NOMO-1 treated with dmso at 0.1 percent for 144 hours (cell line): ENCODE data around the gene OCIAD2.
A peak's percentile ranks its signal among the peaks of the same experiment; 100 is the strongest.
"Not testable (repeated sequence)": the region's sequence is repeated elsewhere in the genome, so short reads cannot be mapped to it uniquely, and the experiment has no call there.

Experiments used
- DNase-seq: peaks from one replicate; lab custom pipeline; 2025; ENCODE audit not compliant: unreplicated experiment; lab: John Stamatoyannopoulos, UW

Gene OCIAD2

GRCh38 chr4:48907706-48908477, 1.3 kb upstream of the OCIAD2 start:
- no peak for DNase-seq

DNA sequence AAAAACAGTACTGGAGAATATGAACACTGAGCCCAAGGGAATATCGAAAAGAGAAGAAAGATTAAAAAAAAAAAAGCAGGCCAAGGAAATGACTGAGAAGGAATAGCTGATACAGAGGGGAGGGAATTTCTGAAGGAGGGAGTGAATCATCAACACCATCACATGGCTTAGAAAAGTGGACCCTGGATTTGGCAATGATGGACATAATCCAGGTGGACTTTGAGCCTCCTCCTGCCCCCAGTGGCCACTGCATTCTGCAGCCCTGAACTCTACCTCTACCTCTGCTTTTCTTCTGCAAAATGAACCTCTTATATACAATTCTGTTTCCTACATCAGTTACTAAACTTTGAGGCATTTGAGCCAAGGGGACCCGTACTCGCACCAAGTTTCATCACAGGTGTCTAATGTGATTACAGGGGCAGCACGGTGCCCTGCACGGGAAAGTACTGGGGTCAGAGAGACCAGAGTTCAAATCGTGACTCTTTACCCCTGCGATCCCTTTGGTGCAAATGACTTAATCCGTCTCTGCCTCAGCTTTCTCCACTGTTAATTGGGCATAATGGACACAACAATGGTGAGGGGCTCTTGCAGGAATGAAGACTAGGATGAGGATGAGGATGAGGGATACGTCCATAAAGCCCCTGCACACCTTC, 1.1 kb downstream of the OCIAD2 start:
- DNase-seq = no peak

DNA sequence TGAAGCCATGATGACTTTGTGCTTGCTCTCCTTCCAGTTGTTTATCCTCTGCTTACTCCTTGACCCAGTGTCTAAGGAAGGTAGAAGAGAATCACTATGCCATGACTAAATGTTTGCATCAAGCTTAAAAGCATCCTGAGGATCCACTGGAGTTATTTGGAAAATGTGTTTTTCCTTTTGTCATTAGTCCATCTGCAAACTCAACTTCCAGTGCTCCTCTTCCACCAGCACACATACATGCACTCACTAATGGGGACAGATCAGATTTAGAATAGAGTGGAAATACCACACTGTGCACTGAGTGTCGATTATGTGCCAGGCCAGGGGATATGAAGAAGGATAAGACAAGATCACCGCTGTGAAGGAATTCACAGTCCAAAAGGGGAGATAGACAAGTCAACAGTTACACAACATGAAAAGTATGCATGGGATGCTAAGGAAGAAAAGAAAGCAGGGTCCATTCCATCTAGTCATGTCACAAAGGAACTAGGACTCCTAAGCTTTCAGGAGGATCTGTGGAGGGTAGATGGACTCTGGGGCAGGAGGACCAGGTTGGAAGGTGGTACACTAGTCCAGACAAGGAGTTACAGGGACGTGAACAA, 1.9 kb downstream of the OCIAD2 start:
- DNase-seq = no peak

- no peak for DNase-seq
These were observed 2.5 kb downstream of the OCIAD2 start for GRCh38 chr4:48904101-48904500.

- DNase-seq = no peak
These were observed 4.3 kb downstream of the OCIAD2 start for GRCh38 chr4:48902266-48902665.

DNA sequence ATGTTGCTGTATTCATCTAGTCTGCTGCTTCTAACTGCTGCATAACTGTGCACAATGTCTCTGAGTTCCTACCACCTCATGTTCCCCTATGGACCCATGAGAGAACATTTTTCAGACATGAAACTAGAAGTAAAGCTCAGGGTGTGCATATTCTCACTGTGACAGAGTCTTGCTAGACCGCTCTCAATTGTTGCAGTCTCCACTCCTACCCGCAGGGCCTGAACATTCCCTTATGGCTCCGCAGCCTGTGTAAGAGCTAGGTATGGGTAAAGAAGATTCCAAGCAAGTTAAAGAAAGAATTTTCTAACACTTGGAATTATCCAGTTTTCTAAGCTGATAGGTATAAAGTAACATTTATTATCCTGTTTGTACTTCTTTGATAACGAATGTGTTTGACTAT, 5.4 kb downstream of the OCIAD2 start:
- no peak for DNase-seq

GRCh38 chr4:48899950-48900349, 6.6 kb downstream of the OCIAD2 start:
- DNase-seq = no peak

DNA sequence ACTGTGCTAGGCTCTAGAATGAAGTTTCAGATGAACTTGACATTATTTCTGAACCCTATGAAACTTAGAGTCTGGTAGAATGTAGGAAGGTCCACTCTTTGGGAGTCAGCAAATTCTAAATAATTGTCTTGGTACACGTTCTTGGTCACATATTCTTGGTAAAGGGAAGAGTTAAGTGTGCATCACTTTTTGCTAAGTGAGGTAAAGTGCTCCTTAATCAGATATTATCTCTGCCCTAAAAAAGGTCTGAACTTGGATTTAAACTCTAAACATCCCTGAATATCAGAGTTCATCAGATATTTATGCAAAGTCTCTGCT, 7.2 kb downstream of the OCIAD2 start:
- DNase-seq = no peak

DNA sequence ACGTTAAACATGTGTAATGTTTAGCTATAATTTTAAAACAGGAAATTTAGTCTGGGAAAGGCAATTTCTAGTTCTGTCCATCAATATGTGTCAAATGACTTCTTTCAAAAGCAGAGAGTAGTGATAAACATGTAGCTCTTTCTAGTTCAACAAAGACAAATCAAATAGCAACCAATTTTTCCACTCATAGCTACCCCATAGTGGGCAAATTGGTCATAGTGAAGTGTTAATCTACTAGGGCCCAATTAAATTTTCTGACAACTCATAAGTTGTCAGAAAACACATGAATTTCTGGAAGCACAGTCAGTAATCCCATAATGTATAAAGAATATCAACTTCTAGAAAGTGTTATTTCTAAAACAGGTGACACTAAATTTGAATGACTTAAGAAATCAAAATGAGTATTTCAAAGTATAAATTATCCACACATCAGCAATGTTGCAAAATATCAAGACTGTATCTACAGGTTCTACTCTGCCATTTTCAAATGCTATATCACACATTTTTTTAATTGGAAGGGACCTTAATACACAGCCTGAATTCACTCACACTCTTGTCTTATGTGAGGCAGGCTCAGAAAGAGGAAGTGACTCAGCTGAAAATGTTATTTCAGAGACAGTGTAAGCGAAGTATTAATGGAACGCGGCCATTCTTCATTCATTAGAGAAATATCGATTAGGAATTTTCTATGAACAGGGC, 7.7 kb downstream of the OCIAD2 start:
- DNase-seq = peak; percentile 37

DNA sequence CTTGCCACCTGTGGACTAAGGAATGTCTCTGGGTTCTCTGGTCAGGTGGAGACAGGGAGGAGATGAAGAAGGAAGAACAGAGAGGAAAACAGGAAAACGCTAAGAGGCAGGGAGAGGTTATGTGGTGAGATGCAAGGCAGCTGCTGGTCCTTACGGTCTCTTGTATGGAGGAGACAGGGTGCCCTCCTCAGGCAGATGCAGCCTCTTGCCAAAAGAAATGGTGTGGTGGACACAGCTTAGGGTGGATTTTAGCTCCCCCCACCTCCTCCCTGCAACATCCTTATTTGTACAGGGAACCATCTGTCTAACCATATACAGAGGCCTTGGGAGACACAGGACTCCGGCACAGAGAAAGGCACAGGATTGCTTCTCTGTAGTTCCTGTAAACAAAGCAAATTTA, 9.7 kb downstream of the OCIAD2 start:
- DNase-seq = no peak

DNA sequence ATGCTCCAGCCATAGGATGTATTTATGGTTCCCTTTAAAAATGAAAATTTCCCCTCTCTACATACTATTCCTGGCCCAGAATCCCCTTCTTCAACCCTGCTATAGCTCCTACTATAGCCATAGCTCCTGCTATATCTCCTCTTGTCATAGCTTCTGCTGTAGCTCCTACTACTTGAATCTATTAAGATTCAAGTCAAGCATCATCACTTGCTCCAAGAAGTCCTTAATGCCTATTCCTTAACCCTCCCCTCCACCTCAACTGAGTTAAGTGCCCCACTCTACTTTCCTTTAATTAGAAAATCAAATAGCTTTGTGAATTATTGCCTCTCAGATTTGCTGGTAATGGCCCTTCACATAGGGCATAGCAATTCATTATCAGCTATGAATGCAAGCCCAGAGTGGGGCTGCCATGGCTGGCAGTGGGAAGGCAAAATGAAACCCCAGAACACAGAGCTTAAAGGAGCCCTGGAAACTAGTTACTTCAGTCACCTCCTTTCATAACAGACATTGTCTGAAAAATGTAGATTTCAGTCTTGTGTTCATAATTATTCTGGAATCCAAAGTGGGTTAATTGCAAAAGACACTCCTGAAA, 15.4 kb downstream of the OCIAD2 start:
- DNase-seq = no peak

- DNase-seq = not testable (repeated sequence)
These were observed 16.8 kb downstream of the OCIAD2 start for GRCh38 chr4:48889750-48890149.

DNA sequence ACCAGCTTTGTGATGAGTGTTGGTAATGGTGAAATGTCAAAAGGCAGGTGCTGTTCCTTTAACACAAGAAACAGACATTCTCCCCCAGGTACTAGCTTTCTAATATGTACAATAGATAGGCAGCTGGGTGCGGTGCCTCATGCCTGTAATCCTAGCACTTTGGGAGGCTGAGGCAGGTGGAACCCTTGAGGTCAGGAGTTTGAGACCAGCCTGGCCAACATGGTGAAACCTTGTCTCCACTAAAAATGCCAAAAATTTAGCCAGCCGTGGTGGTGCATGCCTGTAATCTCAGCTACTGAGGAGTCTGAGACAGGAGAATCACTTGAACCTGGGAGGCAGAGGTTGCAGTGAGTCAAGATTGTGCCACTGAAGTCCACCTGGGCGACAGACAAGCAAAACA, 24.9 kb downstream of the OCIAD2 start:
- not testable (repeated sequence) for DNase-seq

DNA sequence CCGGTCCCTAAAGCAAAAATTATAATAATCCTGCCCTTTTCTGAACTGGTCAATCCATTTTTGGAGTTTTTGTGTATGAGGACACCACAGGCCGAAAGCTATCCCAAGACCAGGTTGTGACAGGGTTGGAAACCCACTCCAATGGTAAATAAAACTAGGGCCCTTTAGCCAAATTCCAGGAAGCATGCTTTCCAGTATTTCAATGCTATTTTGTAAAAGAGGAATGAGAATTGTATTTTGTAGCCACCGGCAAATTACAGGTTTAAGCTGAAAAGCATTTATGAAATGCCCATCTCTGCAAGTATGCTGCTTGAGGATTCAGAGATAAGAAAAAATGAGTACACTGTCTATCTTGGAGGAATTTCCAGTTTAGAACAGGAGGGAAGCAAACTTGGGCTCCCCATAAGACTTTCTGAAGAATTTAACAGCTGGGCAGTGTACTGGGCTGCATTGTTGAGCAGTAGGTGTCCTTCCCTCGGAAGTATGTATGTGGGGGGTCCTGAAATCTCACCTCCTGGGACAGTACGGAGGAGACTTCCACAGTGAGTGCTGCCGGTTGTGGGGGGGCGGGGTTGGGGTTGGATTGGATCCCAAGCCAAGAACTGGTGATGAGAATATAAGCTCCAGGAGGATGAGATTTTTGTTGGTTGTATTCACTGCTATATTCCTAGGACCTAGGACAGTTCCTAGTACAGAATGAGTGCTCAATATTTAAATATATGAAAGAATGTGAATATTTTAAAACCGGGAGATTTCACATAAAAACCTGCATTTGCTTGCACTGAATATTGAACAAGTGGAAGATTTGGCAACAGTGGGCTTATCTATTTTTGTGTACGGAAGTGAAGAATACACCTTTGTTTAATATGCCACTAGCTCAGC, 26.8 kb downstream of the OCIAD2 start:
- no peak for DNase-seq

DNA sequence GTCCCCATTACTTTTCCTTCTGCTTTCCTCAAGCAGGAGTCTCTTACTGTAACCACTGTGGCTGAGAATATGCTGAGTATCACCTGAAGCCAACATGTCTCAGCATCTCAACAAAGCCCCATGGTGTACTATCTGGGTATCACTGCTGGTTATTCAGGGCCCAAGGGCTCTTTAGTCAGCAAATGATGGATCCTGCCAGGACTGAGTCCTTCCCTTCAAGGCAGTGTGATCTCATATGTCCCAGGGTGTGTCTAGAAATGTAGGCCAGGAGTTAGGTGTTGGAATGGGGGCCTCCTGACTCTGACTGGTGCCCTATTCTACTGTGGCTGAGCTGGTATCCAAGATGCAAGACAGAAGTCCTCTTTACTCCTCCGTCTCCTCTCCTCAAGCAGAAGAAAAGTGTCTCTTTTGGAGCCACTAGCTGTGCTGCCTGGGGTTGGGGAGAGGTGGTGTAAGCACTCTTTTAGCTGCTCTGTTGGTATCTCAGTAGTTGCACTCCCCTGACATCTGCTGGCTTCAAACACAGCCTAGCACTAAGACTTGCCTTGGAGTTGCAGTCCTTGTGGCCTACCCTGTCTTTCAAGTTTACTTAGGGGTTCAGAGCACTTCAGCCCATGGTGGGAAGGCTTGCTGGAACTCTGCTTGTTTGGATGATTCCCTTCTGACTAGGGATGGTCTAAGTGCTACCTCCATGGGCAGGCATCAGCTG, 28.6 kb downstream of the OCIAD2 start:
- no peak for DNase-seq

DNA sequence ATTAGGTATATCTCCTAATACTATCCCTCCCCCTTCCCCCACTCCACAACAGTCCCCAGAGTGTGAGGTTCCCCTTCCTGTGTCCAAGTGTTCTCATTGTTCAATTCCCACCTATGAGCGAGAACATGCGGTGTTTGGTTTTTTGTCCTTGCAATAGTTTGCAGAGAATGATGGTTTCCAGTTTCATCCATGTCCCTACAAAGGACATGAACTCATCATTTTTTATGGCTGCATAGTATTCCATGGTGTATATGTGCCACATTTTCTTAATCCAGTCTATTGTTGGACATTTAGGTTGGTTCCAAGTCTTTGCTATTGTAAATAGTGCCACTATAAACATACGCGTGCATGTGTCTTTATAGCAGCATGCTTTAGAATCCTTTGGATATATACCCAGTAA, 41.9 kb downstream of the OCIAD2 start:
- DNase-seq = not testable (repeated sequence)

DNA sequence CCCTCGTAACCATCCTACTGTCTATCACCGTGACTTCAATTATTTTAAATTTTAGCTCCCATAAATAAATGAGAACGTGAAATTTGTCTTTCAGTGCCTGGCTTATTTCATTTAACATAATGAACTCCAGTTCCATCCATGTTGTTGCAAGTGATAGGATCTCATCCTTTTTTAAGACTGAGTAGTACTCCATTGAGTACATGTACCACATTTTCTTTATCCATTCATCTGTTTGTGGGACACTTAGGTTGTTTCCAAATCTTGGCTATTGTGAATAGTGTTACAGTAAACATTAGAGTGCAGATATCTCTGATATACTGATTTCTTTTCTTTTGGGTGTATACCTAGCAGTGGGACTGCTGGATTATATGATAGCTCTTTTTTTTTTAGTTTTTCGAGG, 42.8 kb downstream of the OCIAD2 start:
- no peak for DNase-seq

GRCh38 chr4:48862661-48863060, 43.9 kb downstream of the OCIAD2 start:
- DNase-seq = no peak

DNA sequence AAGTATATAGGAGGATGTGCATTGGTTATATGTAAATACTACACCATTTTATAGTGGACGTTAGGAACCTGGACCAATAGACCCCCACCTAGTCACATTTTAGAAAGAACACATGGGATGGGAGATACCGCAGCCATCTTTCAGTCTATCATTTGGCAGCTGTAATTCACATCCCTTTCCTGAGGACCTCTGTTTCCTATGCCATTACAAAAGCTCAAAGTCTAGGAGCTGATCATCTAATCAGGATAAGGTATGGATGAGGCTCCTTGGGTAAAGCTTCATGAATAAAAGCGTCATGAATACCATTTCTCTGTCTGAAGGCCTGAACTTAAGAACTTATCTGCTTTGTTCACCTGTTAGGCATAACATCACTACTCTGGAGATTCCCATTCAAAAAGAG, 44.5 kb downstream of the OCIAD2 start:
- no peak for DNase-seq

- DNase-seq = peak; percentile 14
These were observed 48.4 kb downstream of the OCIAD2 start for GRCh38 chr4:48858130-48858529.
